Embryonic facial prominence (tissue), 1 donor: ENCODE data around the gene CTU1.
A peak's percentile ranks its signal among the peaks of the same experiment; 100 is the strongest.
"Not testable (repeated sequence)": the region's sequence is repeated elsewhere in the genome, so short reads cannot be mapped to it uniquely, and the experiment has no call there.

ENCODE experiments used
- DNase-seq: peaks from one replicate; pipeline ENCODE4 v3.0.0-alpha.2; 2016; ENCODE audit errors: extremely low spot score

Gene CTU1

DNA sequence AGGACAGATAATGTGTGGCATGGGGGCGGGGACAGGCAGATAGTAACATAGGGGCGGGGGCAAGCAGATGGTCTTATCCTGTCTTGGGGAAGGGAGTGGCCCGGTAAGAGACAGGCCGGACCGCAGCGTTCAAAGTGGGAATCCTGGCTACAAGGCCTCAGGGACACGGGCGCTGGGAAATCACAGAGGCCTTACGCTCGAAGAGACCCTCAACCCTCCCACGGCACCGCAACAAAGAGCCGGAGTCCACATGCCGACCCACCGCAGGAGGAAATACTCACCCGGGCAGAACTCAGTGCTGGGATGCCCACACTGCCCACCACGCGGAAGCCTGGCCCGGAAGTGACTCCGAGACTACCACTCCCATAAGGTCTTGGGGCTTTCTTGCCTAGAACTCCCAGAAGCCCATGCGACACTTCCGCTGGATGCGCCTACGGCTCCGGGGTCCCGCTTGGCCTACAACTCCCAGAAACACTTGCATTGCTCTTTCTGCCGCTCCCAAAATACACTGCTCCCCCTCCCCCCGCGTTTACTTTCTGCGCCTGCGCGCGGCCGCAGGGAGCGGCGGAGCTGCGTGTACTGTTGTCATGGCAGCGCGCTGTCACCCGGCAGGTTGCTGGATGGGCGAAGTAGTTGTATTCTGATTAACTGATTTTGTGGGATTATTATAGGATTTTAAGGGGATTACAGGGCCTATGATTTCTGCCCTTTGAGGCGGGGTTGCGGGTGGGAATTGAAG is at the start of gene CTU1:
CTU1 (minus strand) TSS at position 344 of the 739 bp plus-strand sequence. CDS start 3,840 bp downstream, outside the sequence.
- peak; percentile 96 for DNase-seq

GRCh38 chr19:51157265-51157664 is 49.1 kb upstream of the CTU1 start:
- DNase-seq: no peak

- no peak for DNase-seq
Observed at GRCh38 chr19:51156710-51157109, 48.5 kb upstream of the CTU1 start.

DNA sequence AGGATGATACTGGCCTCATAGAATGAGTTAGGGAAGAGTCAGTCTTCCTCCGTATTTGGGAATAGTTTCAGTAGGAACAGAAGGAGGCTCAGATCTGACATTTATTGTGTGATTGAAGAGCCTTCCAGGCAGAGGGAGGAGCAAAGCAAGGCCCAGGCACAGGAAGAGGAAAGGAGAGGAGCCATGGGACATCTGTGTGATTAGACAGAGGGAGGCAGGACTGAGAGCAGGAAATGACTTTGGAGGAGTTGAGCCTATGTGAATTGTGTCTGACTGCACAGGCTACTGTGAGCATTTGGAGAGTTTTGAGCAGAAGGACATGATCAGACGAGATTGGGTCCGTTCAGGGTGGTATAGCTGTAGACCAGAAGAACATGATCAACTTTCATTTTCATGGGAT is 42.4 kb upstream of the CTU1 start:
- no peak for DNase-seq

GRCh38 chr19:51148580-51148979 is 40.4 kb upstream of the CTU1 start:
- no peak for DNase-seq

GRCh38 chr19:51147663-51148062 is 39.5 kb upstream of the CTU1 start:
- DNase-seq: no peak

- DNase-seq: no peak
Observed at GRCh38 chr19:51146751-51147150, 38.5 kb upstream of the CTU1 start.

DNA sequence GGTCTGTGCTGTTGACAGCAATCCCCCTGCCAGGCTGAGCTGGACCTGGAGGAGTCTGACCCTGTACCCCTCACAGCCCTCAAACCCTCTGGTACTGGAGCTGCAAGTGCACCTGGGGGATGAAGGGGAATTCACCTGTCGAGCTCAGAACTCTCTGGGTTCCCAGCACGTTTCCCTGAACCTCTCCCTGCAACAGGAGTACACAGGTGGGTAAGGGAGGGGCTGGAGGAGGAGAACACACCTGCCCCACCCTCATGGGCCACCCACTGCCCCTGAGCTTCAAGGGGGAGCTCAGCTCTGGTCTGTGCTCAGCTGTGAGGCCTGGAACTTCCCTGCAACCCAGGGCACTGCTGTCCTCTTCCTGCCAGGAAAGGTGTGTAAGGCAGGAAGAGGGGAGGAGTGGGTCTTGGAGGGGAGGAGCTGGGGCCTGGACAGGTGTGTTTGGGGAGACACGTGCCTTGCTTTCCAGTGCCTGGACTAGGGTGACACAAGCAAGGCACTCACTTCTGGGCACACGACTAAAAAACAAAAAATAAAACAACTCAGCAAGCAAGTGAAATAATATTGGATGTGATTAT is 37.8 kb upstream of the CTU1 start:
- DNase-seq: no peak

DNA sequence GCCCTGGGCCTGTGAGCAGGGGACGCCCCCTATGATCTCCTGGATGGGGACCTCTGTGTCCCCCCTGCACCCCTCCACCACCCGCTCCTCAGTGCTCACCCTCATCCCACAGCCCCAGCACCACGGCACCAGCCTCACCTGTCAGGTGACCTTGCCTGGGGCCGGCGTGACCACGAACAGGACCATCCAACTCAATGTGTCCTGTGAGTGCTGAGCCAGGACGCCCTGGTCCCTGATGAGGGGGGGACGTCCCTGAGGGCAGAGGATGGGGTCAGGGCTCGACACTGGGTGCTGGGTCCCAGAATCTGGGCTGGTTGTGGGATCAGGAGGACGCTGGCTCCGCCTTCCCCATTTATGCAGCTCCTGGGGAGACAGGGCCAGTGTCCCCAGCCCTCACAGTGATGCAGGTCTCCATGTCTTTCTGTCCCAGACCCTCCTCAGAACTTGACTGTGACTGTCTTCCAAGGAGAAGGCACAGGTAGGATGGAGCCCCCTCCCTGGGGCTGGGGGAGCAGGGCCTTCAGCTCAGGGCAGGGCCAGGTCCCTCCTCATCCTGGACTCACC is 36.4 kb upstream of the CTU1 start:
- no peak for DNase-seq

DNA sequence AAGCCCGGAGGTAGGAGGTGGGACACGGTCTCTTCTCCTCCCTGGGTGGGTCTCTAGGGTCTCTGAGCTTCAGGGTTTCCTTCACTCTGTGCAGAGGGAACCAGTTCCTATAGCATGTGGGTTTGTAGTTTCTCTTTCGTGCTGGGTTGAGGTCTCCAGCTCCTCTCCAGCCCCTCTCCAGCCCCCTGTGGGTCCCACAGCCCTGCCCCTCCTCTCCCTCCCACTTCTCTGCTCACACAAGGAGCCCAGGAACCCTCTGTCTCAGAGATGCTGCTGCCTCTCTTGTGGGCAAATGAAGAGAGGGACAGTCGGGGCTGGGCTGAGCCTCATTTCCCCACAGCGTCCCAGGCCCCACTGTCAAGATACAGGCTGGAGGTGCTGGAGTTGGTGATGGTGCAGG is 35.3 kb upstream of the CTU1 start:
- no peak for DNase-seq

GRCh38 chr19:51142809-51143475 is 34.7 kb upstream of the CTU1 start:
- DNase-seq: not testable (repeated sequence)

- no peak for DNase-seq
Observed at GRCh38 chr19:51142119-51142518, 33.9 kb upstream of the CTU1 start, which contains the start of gene SIGLEC7. SIGLEC7 (plus strand) TSS chr19:51142301; CDS start chr19:51142370, 69 bp downstream.

- DNase-seq: no peak
Observed at GRCh38 chr19:51141181-51141580, 33.0 kb upstream of the CTU1 start.

- no peak for DNase-seq
Observed at GRCh38 chr19:51140441-51140840, 32.2 kb upstream of the CTU1 start.

- DNase-seq: no peak
Observed at GRCh38 chr19:51139299-51140014, 31.2 kb upstream of the CTU1 start.

DNA sequence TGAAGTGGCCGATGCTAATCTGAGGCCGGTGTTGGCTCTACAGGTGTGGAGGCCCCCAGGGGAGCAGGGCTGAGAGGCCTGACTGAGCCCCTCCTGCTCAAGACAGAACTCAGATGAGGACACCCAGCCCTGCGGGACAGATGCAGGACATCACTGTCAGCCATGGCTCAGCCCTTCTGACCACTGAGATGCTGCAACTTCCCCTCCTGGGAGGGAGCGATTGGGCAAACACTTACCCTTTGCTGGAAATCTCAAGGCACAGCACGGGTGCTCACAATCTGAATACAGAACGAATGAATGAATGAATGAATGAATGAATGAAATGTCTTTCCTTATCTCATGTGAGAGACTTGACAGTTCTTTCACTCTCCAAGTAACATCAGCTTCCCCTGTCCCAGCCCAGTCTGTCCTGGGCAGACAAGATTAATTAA is 30.4 kb upstream of the CTU1 start:
- no peak for DNase-seq

DNA sequence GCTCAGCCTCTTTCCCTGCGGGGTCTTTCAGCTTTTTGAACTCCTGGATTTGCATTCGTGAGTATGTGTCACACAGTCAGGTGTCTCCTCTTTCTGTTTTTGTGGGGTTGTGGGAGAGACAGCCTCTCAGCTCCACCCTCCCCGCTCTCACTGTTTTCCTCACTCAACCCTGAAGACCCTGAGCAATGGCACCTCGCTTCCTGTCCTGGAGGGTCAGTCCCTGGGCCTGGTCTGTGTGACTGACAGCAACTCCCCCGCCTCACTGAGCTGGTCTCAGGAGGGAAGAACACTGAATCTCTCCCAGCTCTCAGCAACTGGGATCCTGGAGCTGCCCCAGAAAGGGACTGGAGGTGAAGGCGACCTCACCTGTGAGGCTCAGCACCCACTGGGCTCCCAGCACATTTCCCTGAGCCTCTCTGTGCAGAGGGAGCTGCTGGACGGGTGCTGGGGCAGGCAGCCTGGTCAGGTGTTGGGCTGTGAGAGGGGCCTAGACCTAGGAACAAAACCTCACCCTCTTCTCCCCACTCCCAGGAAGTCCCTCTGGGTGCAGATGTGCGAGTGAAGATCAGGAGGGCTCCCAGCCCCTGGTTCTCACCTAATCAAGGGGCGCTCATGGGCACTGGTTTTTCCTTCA is 29.7 kb upstream of the CTU1 start:
- DNase-seq: no peak

GRCh38 chr19:51136851-51137551 is 28.8 kb upstream of the CTU1 start:
- no peak for DNase-seq

DNA sequence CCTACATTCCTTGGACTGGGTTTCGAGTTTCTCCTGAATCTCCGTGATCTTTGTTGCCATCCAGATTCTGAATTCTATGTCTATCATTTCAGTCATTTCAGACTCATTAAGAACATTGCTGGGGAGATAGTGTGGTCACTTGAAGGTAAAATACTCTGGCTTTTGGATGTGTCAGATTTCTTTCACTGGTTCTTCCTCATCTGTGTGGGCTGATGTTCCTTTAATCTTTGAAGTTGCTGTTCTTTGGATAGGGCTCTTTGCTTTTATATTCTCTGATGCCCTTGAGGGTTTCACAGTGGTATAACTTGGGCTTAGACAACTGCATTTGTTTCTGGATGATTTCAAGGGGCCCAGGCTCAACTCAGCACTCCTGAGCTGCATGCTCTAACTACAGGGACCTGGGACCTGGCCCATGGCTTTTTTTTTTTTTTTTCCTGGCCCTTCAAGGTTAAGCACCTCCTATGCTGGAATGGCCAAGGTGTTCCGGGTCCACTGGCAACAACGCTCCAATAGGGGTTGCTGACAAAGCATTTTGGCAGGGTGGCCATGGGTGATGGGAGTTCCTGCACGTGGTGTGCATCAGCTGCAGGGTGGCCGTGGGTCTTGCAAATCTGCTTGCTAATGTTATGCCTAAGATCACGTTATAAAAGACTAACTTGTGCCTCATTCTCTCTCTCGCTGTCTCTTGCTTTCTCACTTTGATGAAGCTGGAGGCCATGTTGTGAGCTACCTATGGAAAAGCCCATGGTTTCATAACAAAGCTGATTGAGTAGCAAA is 28.0 kb upstream of the CTU1 start:
- no peak for DNase-seq

DNA sequence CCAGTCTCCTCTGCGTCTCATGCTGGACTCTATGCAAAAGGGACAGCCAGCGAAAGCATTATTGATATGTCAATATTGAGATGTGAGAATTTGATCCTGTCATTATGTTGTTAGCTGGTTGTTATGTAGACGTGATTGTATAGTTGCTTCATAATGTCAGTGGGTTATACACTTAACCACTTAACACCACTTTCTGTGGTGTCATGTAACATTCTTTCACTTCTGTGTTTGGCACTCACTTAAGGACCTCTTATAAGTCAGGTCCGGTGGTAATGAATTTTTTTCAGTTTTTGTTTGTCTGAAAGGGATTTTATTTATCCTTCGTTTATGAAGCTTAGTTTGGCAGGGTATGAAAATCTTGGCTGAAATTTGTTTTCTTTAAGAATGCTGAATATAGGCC is 26.8 kb upstream of the CTU1 start:
- no peak for DNase-seq
